GM19193 (cell line): Measurements from ENCODE around the gene SIKE1.

ENCODE experiments used
- POLR2A ChIP-seq: IDR thresholded peaks from 4 replicates; pipeline ENCODE4 v1.6.1; 2011; ENCODE audit not compliant: insufficient read depth, insufficient read length; ENCODE audit errors: extremely low read depth

Gene SIKE1

GRCh38 chr1:114780344-114781226, at the start of gene SIKE1:
TSS of gene SIKE1 (minus strand) at chr1:114780685. CDS start at chr1:114780607, 78 bp downstream.
- peak; percentile 99 for TF ChIP-seq POLR2A

GRCh38 chr1:114828251-114828650, 47.8 kb upstream of the SIKE1 start:
- TF ChIP-seq POLR2A: no peak

- TF ChIP-seq POLR2A: no peak
Observed at GRCh38 chr1:114821978-114822377, 41.5 kb upstream of the SIKE1 start.

GRCh38 chr1:114820392-114820791, 39.9 kb upstream of the SIKE1 start:
- TF ChIP-seq POLR2A: no peak

GRCh38 chr1:114819869-114820268, 39.4 kb upstream of the SIKE1 start:
- no peak for TF ChIP-seq POLR2A

- no peak for TF ChIP-seq POLR2A
Observed at GRCh38 chr1:114803001-114803400, 22.5 kb upstream of the SIKE1 start.

- TF ChIP-seq POLR2A: no peak
Observed at GRCh38 chr1:114794038-114794437, 13.6 kb upstream of the SIKE1 start.

- TF ChIP-seq POLR2A: no peak
Observed at GRCh38 chr1:114782476-114782875, 2.0 kb upstream of the SIKE1 start.

GRCh38 chr1:114779722-114780121, 763 bp downstream of the SIKE1 start:
- no peak for TF ChIP-seq POLR2A

GRCh38 chr1:114771992-114772391, 8.5 kb downstream of the SIKE1 start:
- no peak for TF ChIP-seq POLR2A

GRCh38 chr1:114770989-114771388, 9.5 kb downstream of the SIKE1 start:
- no peak for TF ChIP-seq POLR2A

- TF ChIP-seq POLR2A: no peak
Observed at GRCh38 chr1:114764689-114765088, 15.8 kb downstream of the SIKE1 start.

- TF ChIP-seq POLR2A: no peak
Observed at GRCh38 chr1:114758256-114758832, 22.1 kb downstream of the SIKE1 start.

- TF ChIP-seq POLR2A: peak; percentile 97
Observed at GRCh38 chr1:114757455-114758255, 22.8 kb downstream of the SIKE1 start, which contains the start of gene CSDE1. TSS of gene CSDE1 (minus strand) at chr1:114757984. CDS start at chr1:114739890, 18,094 bp downstream.

- no peak for TF ChIP-seq POLR2A
Observed at GRCh38 chr1:114756949-114757454, 23.5 kb downstream of the SIKE1 start.
